ENCODE results near the gene ZNF606. TPM values are rescaled to one million over a fixed set of nuclear protein-coding genes. Genes with fewer than 3 reads are reported as not detected.
A peak's percentile ranks its signal among the peaks of the same experiment; 100 is the strongest.

Gene ZNF606
- total and polyA plus RNA-seq, 7 experiments from 2014 or later: 9.4 to 37.5 (median 13.2) TPM

DNA sequence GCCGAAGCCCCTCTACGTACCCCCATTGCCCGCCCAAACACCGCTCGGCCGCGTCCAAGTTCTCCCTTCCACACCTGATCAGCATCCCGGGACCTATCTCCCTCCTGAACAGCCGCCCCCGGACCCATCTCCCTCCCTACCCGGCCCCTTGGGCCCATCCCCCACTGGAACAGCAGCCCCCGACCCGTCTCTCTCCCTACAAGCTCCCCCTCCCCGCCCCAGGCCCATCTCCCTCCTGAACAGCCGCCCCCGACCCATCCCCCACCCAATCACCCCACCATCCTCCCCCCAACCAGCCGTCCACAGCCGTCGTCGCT lies 31.8 kb upstream of the ZNF606 start:
- peak overlapping the region in 4 of 10 donors; percentile 9 to 75 (median 38) for H3K4me3 Mint-ChIP-seq
- peaks cover 0 to 4% (median 2%) of the 10 kb centered on the region in 7 donors for H3K4me1 Mint-ChIP-seq
- Histone ChIP-seq H3K27me3 (ENCODE audit: control insufficient read depth in 2 of 2, insufficient read depth in 2 of 2, low read length in 2 of 2) (peaks cover 0 to 4% of the 10 kb centered on the region in 2 donors), H3K27ac (ENCODE audit: low read depth, low read length) (no peak overlapping the region), H3K4me3 (ENCODE audit: low read length) (no peak overlapping the region), H3K9me3 (ENCODE audit: control insufficient read depth in 2 of 3, low read length in 3 of 3) (peaks cover 0 to 53% (median 0%) of the 10 kb centered on the region in 3 experiments), H3K4me1 (ENCODE audit: control insufficient read depth in 2 of 2, insufficient read depth in 2 of 2, low read length in 2 of 2) (no peaks in the 10 kb centered on the region), H3K36me3 (ENCODE audit: control insufficient read depth in 2 of 3, insufficient read depth in 3 of 3, low read length in 3 of 3) (no peaks in the 10 kb centered on the region)
- no peak for ATAC-seq
- H3K27ac Mint-ChIP-seq: no peak overlapping the region
- H3K9me3 Mint-ChIP-seq: peaks cover 13 to 87% (median 50%) of the 10 kb centered on the region in 11 donors
- CTCF ChIA-PET: no interaction called here
- intact Hi-C loops (cut with micrococcal nuclease): no loop called here
- H3K36me3 Mint-ChIP-seq: peaks cover 4 to 21% (median 16%) of the 10 kb centered on the region in 5 donors
- H3K27me3 Mint-ChIP-seq: peaks cover 3 to 48% (median 33%) of the 10 kb centered on the region in 5 donors
- DNase-seq: no peak
- POLR2A ChIA-PET: no interaction called here

DNA sequence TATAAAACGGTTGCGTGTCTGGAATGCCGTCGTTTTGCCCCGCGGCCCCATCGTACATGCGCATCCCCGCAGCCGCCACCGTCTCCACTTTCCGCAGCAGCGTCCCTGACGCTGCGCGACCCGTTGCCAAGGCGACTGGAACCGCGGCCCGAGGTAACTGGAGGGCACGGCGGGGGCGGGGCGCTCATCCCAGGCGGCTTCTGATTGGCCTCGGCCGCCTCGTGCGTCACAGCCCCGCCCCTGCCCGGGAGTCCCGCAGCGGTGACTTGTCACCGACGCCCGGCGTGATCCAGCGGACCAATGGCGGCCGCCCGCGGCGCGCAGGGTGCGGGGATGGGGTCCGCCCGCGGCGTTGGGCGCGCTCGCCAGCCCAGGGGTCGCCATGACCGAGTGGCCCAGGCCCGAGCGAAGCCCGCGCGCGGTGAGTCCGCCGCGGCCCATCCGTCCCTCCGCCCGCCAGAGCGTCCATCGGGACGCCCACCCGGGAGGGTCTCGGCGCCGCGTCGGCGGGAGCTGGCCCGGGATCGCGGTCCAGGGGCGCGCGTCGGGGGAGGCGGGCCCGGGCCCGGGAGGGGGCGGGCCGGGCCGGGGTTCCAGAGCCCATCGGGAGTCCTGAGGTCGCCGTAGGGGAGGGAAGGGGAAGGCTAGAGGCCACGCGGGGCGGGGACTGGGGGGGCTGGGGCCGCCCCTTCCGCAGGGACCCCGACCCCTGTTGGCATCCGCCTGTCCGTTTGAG lies 31.3 kb upstream of the ZNF606 start, which contains the start of gene ZSCAN1:
TSS of gene ZSCAN1 (plus strand) at position 285 of the 736 bp plus-strand sequence. CDS start 3,812 bp downstream, outside the sequence.
- H3K27me3 Mint-ChIP-seq: peaks cover 3 to 48% (median 33%) of the 10 kb centered on the region in 5 donors

DNA sequence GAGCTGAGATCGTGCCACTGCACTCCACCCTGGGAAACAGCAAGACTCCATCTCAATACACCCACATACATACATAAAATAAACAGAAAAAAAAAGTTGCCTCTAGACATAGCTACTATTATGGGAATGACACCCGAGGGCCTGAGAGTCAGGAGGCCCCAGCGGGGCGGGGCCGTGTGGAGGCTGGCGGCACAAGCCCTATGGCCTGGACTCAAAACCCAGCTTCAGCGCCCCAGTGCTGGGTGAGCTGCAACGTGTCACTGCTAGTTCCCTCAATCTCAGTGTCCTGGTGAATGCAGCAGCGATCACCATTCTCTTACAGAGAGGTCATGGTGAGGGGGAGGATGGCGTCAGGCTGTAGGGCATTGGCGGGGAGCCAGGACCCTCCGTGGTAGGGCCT lies 22.0 kb upstream of the ZNF606 start:
- H3K36me3 Mint-ChIP-seq: peaks cover 0 to 27% (median 7%) of the 10 kb centered on the region in 5 donors
- Histone ChIP-seq H3K4me1 (ENCODE audit: control insufficient read depth in 2 of 2, insufficient read depth in 2 of 2, low read length in 2 of 2) (no peaks in the 10 kb centered on the region), H3K27ac (ENCODE audit: low read depth, low read length) (no peak overlapping the region), H3K27me3 (ENCODE audit: control insufficient read depth in 2 of 2, insufficient read depth in 2 of 2, low read length in 2 of 2) (no peaks in the 10 kb centered on the region), H3K4me3 (ENCODE audit: low read length) (no peak overlapping the region), H3K36me3 (ENCODE audit: control insufficient read depth in 2 of 3, insufficient read depth in 3 of 3, low read length in 3 of 3) (no peaks in the 10 kb centered on the region), H3K9me3 (ENCODE audit: control insufficient read depth in 2 of 3, low read length in 3 of 3) (peaks cover 0 to 28% (median 0%) of the 10 kb centered on the region in 3 experiments)
- no peak for ATAC-seq
- H3K9me3 Mint-ChIP-seq: peaks cover 5 to 88% (median 34%) of the 10 kb centered on the region in 11 donors
- ChIA-PET POLR2A (no interaction called here), CTCF (no interaction called here)
- intact Hi-C loops (cut with micrococcal nuclease): no loop called here
- no peak overlapping the region for H3K4me3 Mint-ChIP-seq
- H3K27me3 Mint-ChIP-seq: peaks cover 0 to 7% (median 5%) of the 10 kb centered on the region in 5 donors
- H3K27ac Mint-ChIP-seq: no peak overlapping the region
- H3K4me1 Mint-ChIP-seq: no peaks in the 10 kb centered on the region
- DNase-seq: no peak

More for the DNA sequence above, 31.3 kb upstream of the ZNF606 start, which contains the start of gene ZSCAN1:
- Mint-ChIP-seq H3K4me3 (peak within 1 kb of the TSS; percentile 8 to 81 (median 28)), H3K36me3 (peaks cover 4 to 24% (median 16%) of the 10 kb centered on the region in 5 donors), H3K9me3 (peaks cover 13 to 89% (median 49%) of the 10 kb centered on the region in 11 donors), H3K27ac (peak within 1 kb of the TSS in 1 of 9 donors; percentile 80), H3K4me1 (peaks cover 0 to 4% (median 2%) of the 10 kb centered on the region in 7 donors)
- peak; percentile 70 for ATAC-seq
- intact Hi-C loops (cut with micrococcal nuclease): no loop called here
- Histone ChIP-seq H3K36me3 (ENCODE audit: control insufficient read depth in 2 of 3, insufficient read depth in 3 of 3, low read length in 3 of 3) (no peaks in the 10 kb centered on the region), H3K9me3 (ENCODE audit: control insufficient read depth in 2 of 3, low read length in 3 of 3) (peaks cover 0 to 54% (median 0%) of the 10 kb centered on the region in 3 experiments), H3K27ac (ENCODE audit: low read depth, low read length) (no peak within 1 kb of the TSS), H3K4me3 (ENCODE audit: low read length) (no peak within 1 kb of the TSS), H3K27me3 (ENCODE audit: control insufficient read depth in 2 of 2, insufficient read depth in 2 of 2, low read length in 2 of 2) (peaks cover 0 to 4% of the 10 kb centered on the region in 2 donors), H3K4me1 (ENCODE audit: control insufficient read depth in 2 of 2, insufficient read depth in 2 of 2, low read length in 2 of 2) (no peaks in the 10 kb centered on the region)
- ChIA-PET POLR2A (no interaction called here), CTCF (no interaction called here)
- DNase-seq: peak in 2 of 9 donors; percentile 14 to 15

DNA sequence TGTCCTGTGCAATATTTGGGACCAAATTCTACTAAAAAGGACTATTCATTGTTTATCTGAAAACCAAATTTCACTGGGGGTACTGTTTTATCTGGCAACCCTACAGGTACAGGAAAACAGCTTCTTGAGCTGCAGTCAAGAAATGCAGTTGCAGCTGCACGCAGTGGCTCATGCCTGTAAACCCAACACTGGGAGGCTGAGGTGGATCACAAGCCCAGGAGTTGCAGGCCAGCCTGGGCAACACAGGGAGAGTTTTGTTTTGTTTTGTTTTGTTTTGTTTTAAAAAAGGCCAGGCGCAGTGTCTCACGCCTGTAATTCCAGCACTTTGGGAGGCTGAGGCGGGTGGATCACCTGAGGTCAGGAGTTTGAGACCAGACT lies 19.7 kb upstream of the ZNF606 start:
- Mint-ChIP-seq H3K36me3 (peaks cover 0 to 19% (median 7%) of the 10 kb centered on the region in 5 donors), H3K9me3 (peaks cover 5 to 82% (median 31%) of the 10 kb centered on the region in 11 donors), H3K27ac (no peak overlapping the region), H3K4me3 (no peak overlapping the region), H3K27me3 (peaks cover 0 to under 1% (median 0%) of the 10 kb centered on the region in 5 donors), H3K4me1 (no peaks in the 10 kb centered on the region)
- ATAC-seq: no peak
- peaks cover 0 to 16% (median 0%) of the 10 kb centered on the region in 3 experiments for H3K9me3 ChIP-seq (ENCODE audit: control insufficient read depth in 2 of 3, low read length in 3 of 3)
- intact Hi-C loops (cut with micrococcal nuclease): loop anchor here in 1 of 2 donors (1.0 kb wide), 1 partner anchor 133 kb away; no protein-coding TSS in a partner anchor
- DNase-seq: no peak
- no peak overlapping the region for H3K4me3 ChIP-seq (ENCODE audit: low read length)
- H3K4me1 ChIP-seq (ENCODE audit: control insufficient read depth in 2 of 2, insufficient read depth in 2 of 2, low read length in 2 of 2): no peaks in the 10 kb centered on the region
- ChIA-PET POLR2A (no interaction called here), CTCF (interaction anchor here (0.8 kb wide), 1 partner anchor 284 kb away, joined by 3 read pairs; no protein-coding TSS in a partner anchor)
- no peaks in the 10 kb centered on the region for H3K27me3 ChIP-seq (ENCODE audit: control insufficient read depth in 2 of 2, insufficient read depth in 2 of 2, low read length in 2 of 2)
- H3K27ac ChIP-seq (ENCODE audit: low read depth, low read length): no peak overlapping the region
- no peaks in the 10 kb centered on the region for H3K36me3 ChIP-seq (ENCODE audit: control insufficient read depth in 2 of 3, insufficient read depth in 3 of 3, low read length in 3 of 3)

- H3K27ac Mint-ChIP-seq: no peak overlapping the region
- H3K4me1 ChIP-seq (ENCODE audit: control insufficient read depth in 2 of 2, insufficient read depth in 2 of 2, low read length in 2 of 2): no peaks in the 10 kb centered on the region
- POLR2A ChIA-PET: no interaction called here
- H3K27me3 Mint-ChIP-seq: peaks cover 0 to 4% (median 0%) of the 10 kb centered on the region in 5 donors
- no peak overlapping the region for H3K27ac ChIP-seq (ENCODE audit: low read depth, low read length)
- peak; percentile 92 for ATAC-seq
- no peaks in the 10 kb centered on the region for H3K36me3 ChIP-seq (ENCODE audit: control insufficient read depth in 2 of 3, insufficient read depth in 3 of 3, low read length in 3 of 3)
- H3K36me3 Mint-ChIP-seq: peaks cover 0 to 19% (median 7%) of the 10 kb centered on the region in 5 donors
- H3K9me3 ChIP-seq (ENCODE audit: control insufficient read depth in 2 of 3, low read length in 3 of 3): peaks cover 0 to 22% (median 0%) of the 10 kb centered on the region in 3 experiments
- H3K4me1 Mint-ChIP-seq: no peaks in the 10 kb centered on the region
- no peak overlapping the region for H3K4me3 ChIP-seq (ENCODE audit: low read length)
- CTCF ChIA-PET: interaction anchor here (0.8 kb wide), 1 partner anchor 285 kb away, joined by 3 read pairs; no protein-coding TSS in a partner anchor
- peak in 5 of 9 donors; percentile 21 to 58 (median 27) for DNase-seq
- peaks cover 5 to 82% (median 28%) of the 10 kb centered on the region in 11 donors for H3K9me3 Mint-ChIP-seq
- H3K4me3 Mint-ChIP-seq: no peak overlapping the region
- intact Hi-C loops (cut with micrococcal nuclease): loop anchor here in 1 of 2 donors (1.0 kb wide), 1 partner anchor 134 kb away; no protein-coding TSS in a partner anchor
- H3K27me3 ChIP-seq (ENCODE audit: control insufficient read depth in 2 of 2, insufficient read depth in 2 of 2, low read length in 2 of 2): no peaks in the 10 kb centered on the region
Measured at GRCh38 chr19:58021541-58022282, 19.1 kb upstream of the ZNF606 start.

- Histone ChIP-seq H3K9me3 (ENCODE audit: control insufficient read depth in 2 of 3, low read length in 3 of 3) (peaks cover 0 to 19% (median 0%) of the 10 kb centered on the region in 3 experiments), H3K27ac (ENCODE audit: low read depth, low read length) (no peak overlapping the region), H3K36me3 (ENCODE audit: control insufficient read depth in 2 of 3, insufficient read depth in 3 of 3, low read length in 3 of 3) (no peaks in the 10 kb centered on the region), H3K4me1 (ENCODE audit: control insufficient read depth in 2 of 2, insufficient read depth in 2 of 2, low read length in 2 of 2) (no peaks in the 10 kb centered on the region), H3K27me3 (ENCODE audit: control insufficient read depth in 2 of 2, insufficient read depth in 2 of 2, low read length in 2 of 2) (no peaks in the 10 kb centered on the region), H3K4me3 (ENCODE audit: low read length) (no peak overlapping the region)
- Mint-ChIP-seq H3K4me1 (no peaks in the 10 kb centered on the region), H3K4me3 (no peak overlapping the region), H3K9me3 (peaks cover 5 to 81% (median 33%) of the 10 kb centered on the region in 11 donors), H3K27me3 (peaks cover 0 to 7% (median 4%) of the 10 kb centered on the region in 5 donors), H3K27ac (no peak overlapping the region), H3K36me3 (peaks cover 0 to 21% (median 7%) of the 10 kb centered on the region in 5 donors)
- no peak for ATAC-seq
- DNase-seq: no peak
- ChIA-PET CTCF (no interaction called here), POLR2A (no interaction called here)
- intact Hi-C loops (cut with micrococcal nuclease): no loop called here
Measured at GRCh38 chr19:58020129-58020528, 17.5 kb upstream of the ZNF606 start.
